Activated naive CD4-positive, alpha-beta T cell treated with anti-CD3 and anti-CD28 coated beads for 36 hours (primary cell): ENCODE results near the gene DEFB112. TPM values are rescaled to one million over a fixed set of nuclear protein-coding genes. Genes with fewer than 3 reads are reported as not detected.

Experiments
- CTCF ChIA-PET: fragments of 350-600 bp; sonication (Branson Sonifier 250); formaldehyde crosslinking; loops from one replicate; lab custom pipeline; 2021; ENCODE audit warnings: antibody characterized with exemption; lab: Charles Lee
- DNase-seq: peaks from one replicate; pipeline ENCODE4 v3.0.0-alpha.2; 2020
- H3K27ac Mint-ChIP-seq: one replicate; pipeline ENCODE4 v1.8.0; 2021; ENCODE audit warnings: mild to moderate bottlenecking, mixed read lengths
- H3K27me3 Mint-ChIP-seq: one replicate; pipeline ENCODE4 v1.8.0; 2021; ENCODE audit warnings: low read depth, mixed read lengths
- H3K36me3 Mint-ChIP-seq: one replicate; pipeline ENCODE4 v1.8.0; 2021; ENCODE audit warnings: low read depth, mixed read lengths
- H3K4me1 Mint-ChIP-seq: one replicate; pipeline ENCODE4 v1.8.0; 2021; ENCODE audit warnings: low read depth, mixed read lengths
- H3K4me3 Mint-ChIP-seq: one replicate; pipeline ENCODE4 v1.8.0; 2021; ENCODE audit warnings: mild to moderate bottlenecking, moderate library complexity, mixed read lengths
- H3K9me3 Mint-ChIP-seq: one replicate; pipeline ENCODE4 v1.8.0; 2021; ENCODE audit warnings: mixed read lengths
- intact Hi-C: fragments of 100-400 bp; cut with micrococcal nuclease; formaldehyde crosslinking; loops from one replicate; pipeline ENCODE4 v1.15.1; 2023
- total RNA-seq, 2 experiments: library from RNA; stranded (reverse); gene quantifications; one replicate each; pipeline ENCODE4 v1.2.3, GENCODE V29; 2021

DEFB112 gene, protein sequence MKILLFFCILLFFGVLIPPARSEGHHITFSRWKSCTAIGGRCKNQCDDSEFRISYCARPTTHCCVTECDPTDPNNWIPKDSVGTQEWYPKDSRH
- total RNA-seq: not detected

- Mint-ChIP-seq H3K4me1 (no peaks in the 10 kb centered on the region), H3K36me3 (no peaks in the 10 kb centered on the region), H3K27ac (no peak within 1 kb of the TSS), H3K4me3 (no peak within 1 kb of the TSS), H3K9me3 (no peaks in the 10 kb centered on the region), H3K27me3 (no peaks in the 10 kb centered on the region)
- intact Hi-C loops: no loop called here
- CTCF ChIA-PET: interaction anchor here (1.3 kb wide), 1 partner anchor 11 kb away, joined by 3 read pairs; no protein-coding TSS in a partner anchor
- no peak for DNase-seq
Measured at GRCh38 chr6:50049829-50050228, at the start of gene DEFB112. Gene DEFB112 (minus strand): TSS chr6:50049929. CDS start chr6:50049869, 60 bp downstream.

DNA sequence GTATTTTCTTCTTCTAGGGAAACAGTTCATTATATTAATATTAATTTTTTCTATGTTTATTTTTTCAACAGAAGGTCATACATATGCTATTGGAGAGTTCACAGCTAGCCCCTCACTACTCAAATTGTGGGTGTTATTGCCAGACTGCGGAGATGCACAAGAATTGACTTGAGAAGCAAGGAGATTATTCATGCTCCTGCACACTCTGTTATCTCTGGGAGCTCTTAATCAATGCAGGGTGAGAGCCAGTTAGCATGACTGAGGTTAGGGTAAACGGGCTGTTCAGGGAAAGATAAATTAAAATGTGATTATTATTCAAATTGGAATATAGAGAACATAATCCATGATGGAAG lies 48.9 kb upstream of the DEFB112 start:
- no peak for DNase-seq
- H3K4me3 Mint-ChIP-seq: no peak overlapping the region
- H3K36me3 Mint-ChIP-seq: no peaks in the 10 kb centered on the region

DNA sequence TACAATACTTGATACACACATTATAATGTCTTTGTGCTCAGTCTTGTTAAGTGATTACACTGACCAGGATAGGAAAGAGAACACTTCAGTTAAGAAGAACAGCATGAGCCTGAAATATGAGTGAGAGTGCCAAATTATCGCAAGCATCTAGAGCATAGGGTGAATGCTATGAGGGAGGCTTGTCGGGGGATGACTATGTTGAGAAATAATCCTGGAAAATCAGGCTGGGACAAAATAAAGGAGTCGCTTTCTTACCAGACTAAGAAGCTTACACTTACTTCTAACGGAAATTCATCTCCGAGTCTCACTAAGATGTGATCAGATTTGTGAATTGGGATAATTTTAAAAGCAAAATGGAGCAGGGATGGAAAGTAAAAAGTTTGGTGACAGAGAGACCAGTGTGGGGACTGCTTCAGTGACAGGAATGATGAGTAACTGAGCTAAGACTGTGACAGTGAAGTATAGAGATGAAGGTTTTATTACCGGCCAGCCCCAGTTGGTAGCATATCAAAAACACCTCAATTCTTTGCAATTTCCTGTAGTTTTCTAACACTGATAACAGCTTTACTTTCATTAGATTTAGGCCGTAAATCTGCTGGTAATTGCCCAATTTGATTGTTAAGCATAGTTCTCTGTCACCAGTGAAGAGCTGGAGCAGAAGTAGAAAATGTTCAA lies 48.4 kb upstream of the DEFB112 start:
- H3K36me3 Mint-ChIP-seq: no peaks in the 10 kb centered on the region
- H3K4me1 Mint-ChIP-seq: no peaks in the 10 kb centered on the region
- DNase-seq: no peak
- CTCF ChIA-PET: no interaction called here
- no peaks in the 10 kb centered on the region for H3K27me3 Mint-ChIP-seq
- intact Hi-C loops: no loop called here
- H3K4me3 Mint-ChIP-seq: no peak overlapping the region
- H3K9me3 Mint-ChIP-seq: no peaks in the 10 kb centered on the region
- H3K27ac Mint-ChIP-seq: no peak overlapping the region

More for the DNA sequence above, 48.9 kb upstream of the DEFB112 start:
- intact Hi-C loops: no loop called here
- no peaks in the 10 kb centered on the region for H3K4me1 Mint-ChIP-seq
- CTCF ChIA-PET: no interaction called here
- H3K27ac Mint-ChIP-seq: no peak overlapping the region
- no peaks in the 10 kb centered on the region for H3K9me3 Mint-ChIP-seq
- no peaks in the 10 kb centered on the region for H3K27me3 Mint-ChIP-seq

- H3K27me3 Mint-ChIP-seq: no peaks in the 10 kb centered on the region
- no peaks in the 10 kb centered on the region for H3K4me1 Mint-ChIP-seq
- H3K36me3 Mint-ChIP-seq: no peaks in the 10 kb centered on the region
- H3K4me3 Mint-ChIP-seq: no peak overlapping the region
- CTCF ChIA-PET: no interaction called here
- DNase-seq: no peak
- intact Hi-C loops: no loop called here
- H3K27ac Mint-ChIP-seq: no peak overlapping the region
- H3K9me3 Mint-ChIP-seq: no peaks in the 10 kb centered on the region
Measured at GRCh38 chr6:50096296-50096695, 46.6 kb upstream of the DEFB112 start.

DNA sequence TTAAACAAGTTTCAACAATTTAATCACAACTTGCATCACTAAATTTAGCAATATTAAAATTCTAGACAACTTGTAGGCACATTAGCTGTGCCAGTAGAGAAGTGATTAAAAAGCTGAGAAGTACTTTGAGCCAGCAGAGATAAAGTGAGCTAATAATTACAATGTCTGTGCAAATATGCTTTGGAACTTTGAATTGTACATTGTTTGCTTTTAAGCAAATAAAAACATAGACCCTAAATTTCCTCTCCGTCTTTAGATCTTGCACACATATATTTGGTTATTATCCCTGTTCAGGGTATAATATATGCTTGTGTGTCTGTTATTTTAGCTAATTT lies 44.2 kb upstream of the DEFB112 start:
- Mint-ChIP-seq H3K36me3 (no peaks in the 10 kb centered on the region), H3K9me3 (no peaks in the 10 kb centered on the region), H3K27me3 (no peaks in the 10 kb centered on the region), H3K27ac (no peak overlapping the region), H3K4me3 (no peak overlapping the region), H3K4me1 (no peaks in the 10 kb centered on the region)
- DNase-seq: no peak
- CTCF ChIA-PET: interaction anchor here (0.7 to 1.1 kb wide), 3 partner anchors 10 to 51 kb away, joined by 3 read pairs; no protein-coding TSS in a partner anchor
- intact Hi-C loops: no loop called here

DNA sequence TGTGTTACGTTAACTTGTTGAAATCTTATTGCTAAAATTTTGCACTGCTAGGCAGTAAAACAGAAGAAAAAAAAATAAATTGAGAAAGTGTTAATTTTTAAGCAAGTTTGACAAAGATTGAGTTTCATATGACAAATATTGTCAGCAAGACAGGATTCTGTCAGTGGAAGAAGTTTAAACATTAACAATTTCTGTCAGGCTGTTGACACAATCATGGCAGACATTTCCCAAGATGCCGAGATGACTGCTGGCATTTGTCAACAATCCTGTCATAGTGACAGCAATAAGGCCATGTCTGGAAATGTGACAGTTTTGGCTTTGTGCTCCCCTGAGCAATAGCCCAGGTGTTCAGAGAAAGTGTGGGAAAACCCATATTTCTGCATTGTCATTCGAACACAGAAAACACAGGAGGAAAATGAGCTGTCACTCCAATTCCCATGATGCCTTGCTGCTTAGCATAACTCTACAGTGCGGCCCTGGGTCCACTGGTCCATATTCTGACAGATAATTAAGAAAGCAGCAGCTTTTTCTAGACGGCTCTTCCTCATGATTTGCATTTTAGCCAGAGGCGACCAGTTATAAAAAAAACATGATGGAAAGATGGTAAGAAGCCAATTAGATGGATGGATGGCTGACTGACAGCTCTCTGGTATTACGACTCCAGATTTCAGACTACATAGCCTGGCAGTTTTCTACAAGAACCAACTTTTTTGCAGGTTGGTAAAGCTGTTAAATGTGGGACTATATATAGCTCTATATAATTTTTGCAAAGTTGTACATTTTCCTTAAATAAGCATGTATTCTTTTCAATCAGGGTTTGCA lies 43.6 kb upstream of the DEFB112 start:
- no peaks in the 10 kb centered on the region for H3K36me3 Mint-ChIP-seq
- no peak overlapping the region for H3K27ac Mint-ChIP-seq
- CTCF ChIA-PET: interaction anchor here (0.7 to 1.1 kb wide), 3 partner anchors 9 to 52 kb away, joined by 3 read pairs; no protein-coding TSS in a partner anchor
- intact Hi-C loops: no loop called here
- no peaks in the 10 kb centered on the region for H3K4me1 Mint-ChIP-seq
- no peaks in the 10 kb centered on the region for H3K27me3 Mint-ChIP-seq
- DNase-seq: no peak
- no peak overlapping the region for H3K4me3 Mint-ChIP-seq
- no peaks in the 10 kb centered on the region for H3K9me3 Mint-ChIP-seq

- intact Hi-C loops: no loop called here
- no peaks in the 10 kb centered on the region for H3K9me3 Mint-ChIP-seq
- CTCF ChIA-PET: no interaction called here
- no peak overlapping the region for H3K4me3 Mint-ChIP-seq
- H3K4me1 Mint-ChIP-seq: no peaks in the 10 kb centered on the region
- H3K36me3 Mint-ChIP-seq: no peaks in the 10 kb centered on the region
- H3K27me3 Mint-ChIP-seq: no peaks in the 10 kb centered on the region
- no peak overlapping the region for H3K27ac Mint-ChIP-seq
- DNase-seq: no peak
Measured at GRCh38 chr6:50091641-50092040, 41.9 kb upstream of the DEFB112 start.

DNA sequence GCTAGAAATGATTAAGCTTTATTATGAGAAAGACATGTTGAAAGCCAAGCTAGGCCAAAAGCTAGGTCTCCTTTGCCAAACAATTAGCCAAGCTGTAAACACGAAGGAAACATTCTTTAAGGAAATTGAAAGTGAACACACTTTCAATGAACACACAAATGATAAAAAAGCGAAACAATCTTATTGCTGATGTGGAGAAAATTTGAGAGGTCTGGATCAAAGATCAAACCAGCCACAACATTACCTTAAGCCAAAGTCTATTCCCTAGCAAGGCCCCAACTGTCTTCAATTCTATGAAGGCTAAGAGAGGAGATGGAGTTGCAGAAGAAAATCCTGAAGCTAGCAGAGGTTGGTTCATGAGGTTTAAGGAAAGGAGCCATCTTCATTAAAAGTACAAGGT lies 40.2 kb upstream of the DEFB112 start:
- Mint-ChIP-seq H3K4me3 (no peak overlapping the region), H3K9me3 (no peaks in the 10 kb centered on the region), H3K27ac (no peak overlapping the region), H3K27me3 (no peaks in the 10 kb centered on the region), H3K4me1 (no peaks in the 10 kb centered on the region), H3K36me3 (no peaks in the 10 kb centered on the region)
- CTCF ChIA-PET: no interaction called here
- intact Hi-C loops: no loop called here
- no peak for DNase-seq

- no peak overlapping the region for H3K27ac Mint-ChIP-seq
- H3K27me3 Mint-ChIP-seq: no peaks in the 10 kb centered on the region
- no peaks in the 10 kb centered on the region for H3K4me1 Mint-ChIP-seq
- CTCF ChIA-PET: no interaction called here
- no peak overlapping the region for H3K4me3 Mint-ChIP-seq
- intact Hi-C loops: no loop called here
- H3K9me3 Mint-ChIP-seq: no peaks in the 10 kb centered on the region
- H3K36me3 Mint-ChIP-seq: no peaks in the 10 kb centered on the region
- DNase-seq: no peak
Measured at GRCh38 chr6:50087231-50087954, 37.7 kb upstream of the DEFB112 start.

DNA sequence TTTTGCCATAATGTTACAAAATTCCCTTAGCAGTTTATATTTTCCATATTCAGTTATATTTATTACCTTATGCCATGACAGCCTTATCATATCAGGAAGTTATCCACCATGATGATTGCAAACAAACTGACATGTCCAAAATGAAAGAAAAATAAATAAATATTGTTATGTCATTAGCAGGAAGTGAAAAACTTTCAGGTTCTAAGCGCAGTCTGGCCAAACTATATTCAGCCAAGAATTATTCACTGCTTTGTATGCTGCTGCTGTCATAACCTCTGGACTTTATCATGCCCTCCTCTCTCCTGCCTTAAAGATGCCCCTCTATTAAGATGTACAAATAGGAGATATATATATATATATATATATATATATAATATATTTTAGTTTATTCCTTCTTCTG lies 27.7 kb upstream of the DEFB112 start:
- intact Hi-C loops: no loop called here
- CTCF ChIA-PET: no interaction called here

DNA sequence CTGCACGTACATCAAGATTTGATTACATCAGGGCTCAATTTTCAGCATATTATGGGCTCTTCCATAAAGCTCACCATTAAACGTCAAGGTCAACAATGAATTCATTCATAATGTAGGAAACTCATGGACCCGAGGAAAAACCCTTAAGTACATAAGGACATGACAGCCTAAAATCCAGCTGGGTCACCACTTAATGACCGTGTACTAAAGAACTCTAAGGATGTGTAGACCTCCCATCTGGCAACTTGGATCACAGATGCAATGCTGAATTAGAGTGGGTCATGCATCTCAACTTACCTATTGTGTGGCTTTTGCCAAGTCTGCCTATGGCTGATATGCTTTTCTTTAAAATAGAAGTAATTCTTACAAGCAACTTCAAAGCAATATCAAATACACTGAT lies 26.7 kb upstream of the DEFB112 start:
- no peak for DNase-seq
- Mint-ChIP-seq H3K27ac (no peak overlapping the region), H3K36me3 (no peaks in the 10 kb centered on the region), H3K27me3 (no peaks in the 10 kb centered on the region), H3K9me3 (peaks cover 4% of the 10 kb centered on the region), H3K4me1 (no peaks in the 10 kb centered on the region), H3K4me3 (no peak overlapping the region)
- CTCF ChIA-PET: no interaction called here
- intact Hi-C loops: no loop called here

More for the DNA sequence above, 27.7 kb upstream of the DEFB112 start:
- no peaks in the 10 kb centered on the region for H3K27me3 Mint-ChIP-seq
- no peak for DNase-seq
- H3K36me3 Mint-ChIP-seq: no peaks in the 10 kb centered on the region
- no peak overlapping the region for H3K27ac Mint-ChIP-seq
- no peak overlapping the region for H3K4me3 Mint-ChIP-seq
- H3K4me1 Mint-ChIP-seq: no peaks in the 10 kb centered on the region
- peaks cover 4% of the 10 kb centered on the region for H3K9me3 Mint-ChIP-seq

- peaks cover 6% of the 10 kb centered on the region for H3K9me3 Mint-ChIP-seq
- intact Hi-C loops: no loop called here
- H3K4me1 Mint-ChIP-seq: no peaks in the 10 kb centered on the region
- H3K4me3 Mint-ChIP-seq: no peak overlapping the region
- no peaks in the 10 kb centered on the region for H3K36me3 Mint-ChIP-seq
- H3K27me3 Mint-ChIP-seq: no peaks in the 10 kb centered on the region
- DNase-seq: no peak
- CTCF ChIA-PET: interaction anchor here (0.5 kb wide), 1 partner anchor 476 kb away, joined by 3 read pairs; no protein-coding TSS in a partner anchor
- H3K27ac Mint-ChIP-seq: no peak overlapping the region
Measured at GRCh38 chr6:50071921-50072320, 22.2 kb upstream of the DEFB112 start.
